Right lobe of liver (tissue), 6 donors: ENCODE data around the gene HPSE2. TPM values are rescaled to one million over a fixed set of nuclear protein-coding genes. Genes with fewer than 3 reads are reported as not detected.

ENCODE experiments used
- ATAC-seq, 4 donors: fragments of 200-7000 bp; cut with Tn5 transposase; one replicate each; pipeline ENCODE4 v1.9.1; 2020; ENCODE audit warnings: mild to moderate bottlenecking in 4 of 4, moderate library complexity in 4 of 4
- DNase-seq, 3 donors: peaks; one replicate each; pipeline ENCODE4 v3.0.0-alpha.2; 2020
- H3K27ac ChIP-seq, 3 donors: fragments of 200-600 bp; one replicate each; pipeline ENCODE4 v1.8.0; 2022
- H3K27me3 ChIP-seq, 2 donors: fragments of 200-600 bp; one replicate each; pipeline ENCODE4 v1.8.0; 2022
- H3K36me3 ChIP-seq, 4 donors: fragments of 200-600 bp; sonication (generic) in 1 of 4; one replicate each; pipeline versions ENCODE4 v1.5.1 to v1.8.0; 2017 to 2022; ENCODE audit warnings: control low read depth in 1 of 4
- H3K4me1 ChIP-seq, 4 donors: fragments of 200-600 bp; sonication (generic) in 1 of 4; one replicate each; pipeline versions ENCODE4 v1.5.1 to v1.8.0; 2017 to 2022; ENCODE audit warnings: control low read depth in 1 of 4
- H3K4me3 ChIP-seq, 3 donors: fragments of 200-600 bp; one replicate each; pipeline ENCODE4 v1.8.0; 2022
- H3K9me3 ChIP-seq, 4 donors: fragments of 200-600 bp; sonication (generic) in 1 of 4; one replicate each; pipeline versions ENCODE4 v1.5.1 to v1.8.0; 2017 to 2022; ENCODE audit warnings: control low read depth in 1 of 4
- CTCF ChIP-seq, 4 donors: fragments of 200-600 bp in 3 of 4; fragments of 450-650 bp in 1 of 4; IDR thresholded peaks; one replicate each; pipeline versions ENCODE4 v1.5.1 to v1.8.0; 2016 to 2022; ENCODE audit warnings: antibody characterized with exemption in 4 of 4, mild to moderate bottlenecking in 2 of 4
- POLR2A ChIP-seq: fragments of 450-650 bp; IDR thresholded peaks from one replicate; pipeline ENCODE4 v1.6.1; 2017; ENCODE audit warnings: antibody characterized with exemption, mild to moderate bottlenecking
- WGBS: methylation state at CpG from one replicate; pipeline ENCODE4 v1.1.6; 2018; ENCODE audit warnings: low coverage, low lambda C conversion rate; ENCODE audit not compliant: insufficient coverage; ENCODE audit errors: missing lambda C conversion rate; 5-methylcytosine and 5-hydroxymethylcytosine counted together
- intact Hi-C, 2 donors: fragments of 100-400 bp; cut with DNase I; formaldehyde crosslinking; loops; one replicate each; pipeline versions ENCODE4 v1.11.2 to v1.14.1; 2022
- total RNA-seq, 6 experiments: library from RNA; depleted of rRNA in 2 of 6; stranded (reverse); fragments of >200 nt in 2 of 6; fragmentation: NEBNext Ultra II Directional in 3 of 6; extraction: Animal tissue kit (Norgen Biotek cat#: 25700) in 3 of 6; gene quantifications; one replicate each; pipeline versions ENCODE4 v1.1.0 to v1.2.4, GENCODE V29; 2016 to 2023
- donor health status: DM: no; HTN: yes; CAD: no.
- donor health status: DM: no; HTN: no; CAD: no.
- donor health status: DM: no; HTN: no; CAD: no.
- donor health status: DM: no; HTN: yes; CAD: no.
- donor health status: DM: no; HTN: yes; CAD: no.

HPSE2 gene
- total RNA-seq, 6 experiments from 2014 or later = not detected

- WGBS = 45% methylated on average over 3 of the region's 3 CpGs
- H3K27me3 ChIP-seq = no peaks in the 10 kb centered on the region
- no peaks in the 10 kb centered on the region for H3K36me3 ChIP-seq
- TF ChIP-seq POLR2A (no peak), CTCF (IDR thresholded peaks at IDR 0.05) (no peak)
- no peaks in the 10 kb centered on the region for H3K9me3 ChIP-seq
- ATAC-seq (no peak), DNase-seq (no peak)
- no peak overlapping the region for H3K4me3 ChIP-seq
- no peak overlapping the region for H3K27ac ChIP-seq
- intact Hi-C loops = no loop called here
- H3K4me1 ChIP-seq = no peaks in the 10 kb centered on the region
Observed at GRCh38 chr10:98855403-98856189, 380.1 kb downstream of the HPSE2 start.

GRCh38 chr10:98852686-98853085 is 383.0 kb downstream of the HPSE2 start:
- H3K36me3 ChIP-seq = no peaks in the 10 kb centered on the region
- no peaks in the 10 kb centered on the region for H3K27me3 ChIP-seq
- intact Hi-C loops = no loop called here
- no peak overlapping the region for H3K4me3 ChIP-seq
- DNase-seq = no peak
- no peaks in the 10 kb centered on the region for H3K4me1 ChIP-seq
- no peak for ATAC-seq
- no peak overlapping the region for H3K27ac ChIP-seq
- WGBS = 14% methylated on average over 1 of the region's 1 CpG
- peak in 1 of 4 donors; percentile 6 for TF ChIP-seq CTCF (IDR thresholded peaks at IDR 0.05)
- TF ChIP-seq POLR2A = no peak
- no peaks in the 10 kb centered on the region for H3K9me3 ChIP-seq

- Histone ChIP-seq H3K36me3 (no peaks in the 10 kb centered on the region), H3K27me3 (no peaks in the 10 kb centered on the region), H3K4me3 (no peak overlapping the region), H3K9me3 (no peaks in the 10 kb centered on the region), H3K27ac (no peak overlapping the region), H3K4me1 (no peaks in the 10 kb centered on the region)
- intact Hi-C loops = no loop called here
- no peak for TF ChIP-seq CTCF (IDR thresholded peaks at IDR 0.05)
- no peak for TF ChIP-seq POLR2A
- 61% methylated on average over 2 of the region's 2 CpGs for WGBS
- DNase-seq = no peak
- ATAC-seq = no peak
Observed at GRCh38 chr10:98848361-98848760, 387.3 kb downstream of the HPSE2 start.

GRCh38 chr10:98846787-98847186 is 388.9 kb downstream of the HPSE2 start:
- intact Hi-C loops = no loop called here
- WGBS = 53% methylated on average over 2 of the region's 2 CpGs
- no peak for ATAC-seq
- Histone ChIP-seq H3K27me3 (no peaks in the 10 kb centered on the region), H3K9me3 (no peaks in the 10 kb centered on the region), H3K4me1 (no peaks in the 10 kb centered on the region), H3K36me3 (no peaks in the 10 kb centered on the region), H3K4me3 (no peak overlapping the region), H3K27ac (no peak overlapping the region)
- DNase-seq = no peak
- no peak for TF ChIP-seq CTCF (IDR thresholded peaks at IDR 0.05)
- TF ChIP-seq POLR2A = no peak
